ENCODE data around the gene KDM2A.

Gene KDM2A

DNA sequence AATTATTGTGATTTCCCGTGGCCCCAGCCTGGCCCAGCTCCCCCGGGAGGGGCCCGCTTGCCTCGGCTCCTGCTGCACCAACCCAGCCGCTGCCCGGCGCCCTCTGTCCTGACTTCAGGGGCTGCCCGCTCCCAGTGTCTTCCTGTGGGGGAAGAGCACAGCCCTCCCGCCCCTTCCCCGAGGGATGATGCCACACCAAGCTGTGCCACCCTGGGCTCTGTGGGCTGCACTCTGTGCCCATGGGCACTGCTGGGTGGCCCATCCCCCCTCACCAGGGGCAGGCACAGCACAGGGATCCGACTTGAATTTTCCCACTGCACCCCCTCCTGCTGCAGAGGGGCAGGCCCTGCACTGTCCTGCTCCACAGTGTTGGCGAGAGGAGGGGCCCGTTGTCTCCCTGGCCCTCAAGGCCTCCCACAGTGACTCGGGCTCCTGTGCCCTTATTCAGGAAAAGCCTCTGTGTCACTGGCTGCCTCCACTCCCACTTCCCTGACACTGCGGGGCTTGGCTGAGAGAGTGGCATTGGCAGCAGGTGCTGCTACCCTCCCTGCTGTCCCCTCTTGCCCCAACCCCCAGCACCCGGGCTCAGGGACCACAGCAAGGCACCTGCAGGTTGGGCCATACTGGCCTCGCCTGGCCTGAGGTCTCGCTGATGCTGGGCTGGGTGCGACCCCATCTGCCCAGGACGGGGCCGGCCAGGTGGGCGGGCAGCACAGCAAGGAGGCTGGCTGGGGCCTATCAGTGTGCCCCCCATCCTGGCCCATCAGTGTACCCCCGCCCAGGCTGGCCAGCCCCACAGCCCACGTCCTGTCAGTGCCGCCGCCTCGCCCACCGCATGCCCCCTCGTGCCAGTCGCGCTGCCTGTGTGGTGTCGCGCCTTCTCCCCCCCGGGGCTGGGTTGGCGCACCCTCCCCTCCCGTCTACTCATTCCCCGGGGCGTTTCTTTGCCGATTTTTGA is 166.8 kb downstream of the KDM2A start:
- DNase-seq (ENCODE audit: low read depth), result no peak

DNA sequence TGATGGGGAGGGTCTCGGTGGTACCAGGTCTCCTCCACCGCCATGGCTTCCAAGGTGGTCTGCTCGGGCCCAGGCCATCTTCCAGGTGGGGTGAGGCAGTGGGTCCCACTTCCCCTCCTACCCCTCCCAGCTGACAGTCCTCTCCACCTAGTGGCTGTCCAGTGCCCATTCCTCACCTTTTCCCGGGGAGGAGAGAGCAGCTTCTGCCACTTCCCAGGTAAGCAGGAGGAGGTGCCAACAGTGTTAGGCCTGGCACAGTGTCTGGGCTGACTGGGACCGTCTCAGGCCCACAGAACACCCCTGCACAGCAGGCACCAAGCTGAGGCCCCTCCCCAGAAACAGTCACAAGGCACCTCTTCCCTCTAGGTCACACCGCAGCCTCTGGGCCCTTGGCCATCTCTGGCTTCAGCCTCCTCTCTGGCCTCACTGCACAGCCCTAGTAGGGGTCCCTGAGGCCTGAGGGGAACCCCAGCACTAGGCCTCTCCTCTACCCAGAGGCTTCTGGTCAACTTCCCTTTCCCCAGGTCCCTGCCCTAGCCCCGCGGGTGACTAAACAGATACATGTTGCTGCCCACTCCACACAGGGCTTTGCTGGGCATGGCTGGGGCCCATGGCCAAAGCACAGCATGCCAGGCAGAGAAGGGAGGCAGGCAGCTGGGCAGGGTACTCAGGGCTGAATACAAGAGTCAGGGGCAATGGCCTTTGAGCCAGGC is 167.7 kb downstream of the KDM2A start:
- no peak for DNase-seq (ENCODE audit: low read depth)

DNA sequence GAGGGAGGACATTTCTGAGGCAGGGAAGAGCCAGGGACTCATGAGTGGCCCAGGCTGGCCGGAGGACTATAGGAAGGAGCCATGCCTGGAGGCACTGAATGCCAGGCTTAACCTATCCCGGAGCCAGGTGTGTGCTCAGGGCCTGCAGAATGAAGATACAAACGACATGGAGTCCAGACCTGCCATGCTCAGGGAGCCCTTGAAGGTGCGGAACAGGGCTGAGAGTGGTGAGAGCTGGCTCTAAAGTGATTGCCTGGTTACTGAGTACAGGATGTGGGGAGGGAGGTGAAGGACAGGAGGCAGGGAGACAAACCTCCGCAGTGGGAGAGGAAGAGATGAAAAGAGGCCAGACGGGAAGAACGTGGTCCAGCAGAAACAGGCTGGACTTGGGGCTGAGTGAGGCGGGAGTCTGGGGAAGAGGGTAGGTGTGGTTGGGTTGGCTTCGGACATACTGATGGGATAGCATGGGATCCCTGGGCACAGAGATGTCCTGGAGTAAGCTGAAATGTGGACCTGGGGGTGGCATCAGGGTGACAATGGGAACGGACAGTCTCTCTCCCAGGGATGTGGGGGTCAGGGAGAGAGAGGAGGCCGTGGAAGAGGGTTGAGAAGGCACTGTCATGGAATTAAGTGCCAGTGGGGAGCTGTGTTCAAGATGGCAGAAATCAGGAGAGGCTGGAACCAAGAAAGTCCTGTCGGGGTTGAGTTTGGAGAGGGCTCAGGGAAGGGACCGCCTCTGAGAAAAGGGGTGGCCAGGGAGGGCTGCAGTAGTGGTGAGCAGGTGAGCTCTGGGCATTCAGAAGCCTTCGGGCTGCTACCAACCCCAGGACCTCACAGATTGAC is 168.5 kb downstream of the KDM2A start:
- DNase-seq (ENCODE audit: low read depth), result no peak

GRCh38 chr11:67288198-67288451 is 169.1 kb downstream of the KDM2A start:
- no peak for DNase-seq (ENCODE audit: low read depth)

DNA sequence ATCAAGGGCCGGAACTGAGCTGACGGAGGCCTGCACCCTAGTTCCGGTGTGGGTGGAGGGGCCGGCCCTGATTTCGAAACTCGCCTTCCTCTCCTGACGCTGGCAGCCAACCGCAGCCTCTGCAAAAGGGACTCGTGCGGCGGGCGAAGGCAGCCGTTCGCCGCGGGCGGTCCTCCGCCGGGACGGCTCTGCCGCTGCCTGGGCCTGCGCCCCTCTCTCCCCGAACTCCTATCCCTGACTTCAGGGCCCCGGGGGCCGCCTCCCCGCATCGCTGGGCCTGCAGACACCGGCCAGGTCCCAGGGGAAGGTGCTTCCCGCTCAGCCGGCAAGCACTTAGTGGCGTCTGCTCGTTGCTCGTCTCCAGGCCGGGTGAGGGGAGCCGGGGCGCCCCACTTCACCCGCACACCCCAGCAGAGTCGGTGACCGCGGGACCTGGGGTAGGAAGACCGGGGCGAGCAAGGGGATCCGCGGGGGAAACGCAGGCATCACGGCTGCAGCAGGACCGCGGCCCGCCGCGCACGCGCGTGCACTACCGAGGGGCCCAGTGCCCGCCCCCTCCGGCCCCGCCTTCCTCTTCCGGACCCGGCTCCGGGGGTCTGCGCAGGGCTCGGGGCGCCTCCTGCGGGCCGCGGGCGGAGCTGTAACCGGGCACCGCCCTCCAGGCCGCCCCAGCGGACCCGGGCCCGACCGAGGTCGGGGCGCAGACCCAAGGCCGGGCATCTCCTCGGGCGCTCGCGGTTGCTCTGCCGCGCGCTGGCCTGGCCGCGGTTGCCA is 169.6 kb downstream of the KDM2A start:
- peak; percentile 30 for DNase-seq (ENCODE audit: low read depth)

- no peak for DNase-seq (ENCODE audit: low read depth)
Measured at GRCh38 chr11:67289226-67289650, 170.2 kb downstream of the KDM2A start, which contains the start of gene ANKRD13D. TSS of gene ANKRD13D (plus strand) at chr11:67289303. CDS start at chr11:67289461, 158 bp downstream.

- DNase-seq (ENCODE audit: low read depth), result peak; percentile 2
Measured at GRCh38 chr11:67289651-67290479, 170.8 kb downstream of the KDM2A start.

GRCh38 chr11:67290801-67291200 is 171.7 kb downstream of the KDM2A start:
- no peak for DNase-seq (ENCODE audit: low read depth)

GRCh38 chr11:67291481-67292381 is 172.7 kb downstream of the KDM2A start:
- no peak for DNase-seq (ENCODE audit: low read depth)

DNA sequence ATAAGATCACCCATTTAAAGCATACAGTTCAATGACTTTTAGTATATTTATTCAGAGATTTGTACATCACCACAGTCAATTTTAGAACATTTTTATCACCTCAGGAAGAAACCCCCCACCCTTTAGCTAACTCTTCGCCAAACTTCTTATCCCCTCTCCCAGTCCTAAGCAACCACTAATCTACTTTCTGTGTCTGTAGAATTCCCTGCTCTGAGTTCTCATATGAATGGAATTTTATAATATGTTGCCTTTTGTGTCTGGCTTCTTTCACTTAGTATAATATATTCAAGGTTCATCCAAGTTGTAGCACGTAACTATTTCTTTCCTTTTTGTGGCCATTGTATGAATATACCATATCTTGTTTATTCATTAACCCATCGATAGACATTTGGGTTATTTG is 173.6 kb downstream of the KDM2A start:
- no peak for DNase-seq (ENCODE audit: low read depth)

DNA sequence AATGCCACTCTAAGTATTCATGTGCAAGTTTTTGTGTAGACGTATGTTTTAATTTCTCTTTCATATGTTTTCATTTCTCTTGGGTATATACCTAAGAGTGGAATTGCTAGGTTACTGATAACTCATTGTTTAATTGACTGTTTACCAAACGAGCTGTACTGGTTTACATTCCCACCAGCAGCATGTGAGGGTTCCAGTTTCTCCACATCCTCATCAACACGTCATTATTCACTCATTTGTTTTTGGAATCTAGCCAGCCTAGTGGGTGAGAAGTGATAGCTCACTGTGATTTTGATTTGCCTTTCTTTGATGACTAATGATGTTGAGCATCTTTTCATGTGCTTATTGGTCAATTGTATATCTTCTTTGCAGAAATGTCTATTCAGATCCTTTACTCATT is 174.0 kb downstream of the KDM2A start:
- DNase-seq (ENCODE audit: low read depth), result peak; percentile 63

DNA sequence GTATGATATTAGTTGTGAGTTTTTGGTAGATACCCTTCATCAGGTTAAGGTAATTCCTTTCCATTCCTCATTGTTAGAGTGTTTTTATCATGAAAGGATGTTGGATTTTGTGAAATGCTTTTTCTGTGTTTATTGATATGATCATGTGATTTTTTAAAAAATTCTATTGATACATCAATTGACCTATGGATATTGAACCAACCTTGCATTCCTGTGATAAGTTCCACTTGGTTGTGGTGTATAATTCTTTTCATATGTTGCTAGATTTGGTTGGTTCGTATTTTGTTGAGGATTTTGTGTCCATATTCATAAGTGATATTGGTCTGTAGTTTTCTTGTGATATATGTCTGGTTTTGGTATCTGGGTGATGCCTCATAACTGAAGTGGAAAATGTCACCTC is 176.8 kb downstream of the KDM2A start:
- no peak for DNase-seq (ENCODE audit: low read depth)

DNA sequence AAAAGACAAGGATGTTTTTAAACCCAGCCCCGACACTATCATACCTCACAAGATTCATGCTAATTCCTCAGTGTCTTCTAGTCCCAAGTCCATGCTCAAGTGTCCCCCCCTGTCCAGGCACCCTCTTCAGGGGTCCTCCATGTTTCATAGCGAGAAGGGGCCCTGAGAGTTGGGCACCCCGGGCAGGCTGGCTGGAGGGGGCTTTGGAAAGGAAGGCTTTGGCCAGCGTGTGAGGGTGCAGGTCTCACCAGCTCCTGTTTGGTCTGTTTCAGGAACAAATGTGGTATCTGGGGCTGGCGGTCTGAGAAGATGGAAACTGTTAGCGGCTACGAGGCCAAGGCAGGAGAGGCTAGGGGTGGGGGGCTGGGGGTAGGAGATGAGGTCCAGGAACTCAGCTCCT is 179.7 kb downstream of the KDM2A start:
- DNase-seq (ENCODE audit: low read depth), result no peak

GRCh38 chr11:67299471-67300191 is 180.6 kb downstream of the KDM2A start:
- no peak for DNase-seq (ENCODE audit: low read depth)

DNA sequence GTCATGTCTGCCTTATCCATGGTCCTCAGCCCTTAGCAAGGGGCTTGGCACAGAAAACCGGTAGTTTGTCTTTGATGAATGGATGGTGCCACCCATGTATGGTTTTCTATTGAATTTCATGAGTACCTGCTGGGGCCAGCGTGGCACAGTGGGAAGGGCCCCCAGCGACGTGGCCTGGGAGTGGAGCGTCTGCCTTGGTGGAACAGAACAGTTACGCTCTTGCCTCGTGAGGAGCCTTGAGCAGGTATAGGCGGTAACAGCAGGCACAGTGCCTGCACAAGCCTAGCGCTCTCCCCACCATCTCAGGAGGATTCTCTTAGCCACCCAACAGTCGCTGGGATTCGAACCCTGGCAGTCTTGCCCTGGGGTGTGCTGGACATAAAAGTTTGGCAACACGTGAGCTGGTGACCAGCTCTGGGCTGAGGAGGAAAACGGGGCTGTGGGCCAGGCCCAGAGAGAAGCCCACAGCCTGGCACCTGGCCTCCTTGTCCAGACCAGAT is 181.2 kb downstream of the KDM2A start:
- DNase-seq (ENCODE audit: low read depth), result no peak

DNA sequence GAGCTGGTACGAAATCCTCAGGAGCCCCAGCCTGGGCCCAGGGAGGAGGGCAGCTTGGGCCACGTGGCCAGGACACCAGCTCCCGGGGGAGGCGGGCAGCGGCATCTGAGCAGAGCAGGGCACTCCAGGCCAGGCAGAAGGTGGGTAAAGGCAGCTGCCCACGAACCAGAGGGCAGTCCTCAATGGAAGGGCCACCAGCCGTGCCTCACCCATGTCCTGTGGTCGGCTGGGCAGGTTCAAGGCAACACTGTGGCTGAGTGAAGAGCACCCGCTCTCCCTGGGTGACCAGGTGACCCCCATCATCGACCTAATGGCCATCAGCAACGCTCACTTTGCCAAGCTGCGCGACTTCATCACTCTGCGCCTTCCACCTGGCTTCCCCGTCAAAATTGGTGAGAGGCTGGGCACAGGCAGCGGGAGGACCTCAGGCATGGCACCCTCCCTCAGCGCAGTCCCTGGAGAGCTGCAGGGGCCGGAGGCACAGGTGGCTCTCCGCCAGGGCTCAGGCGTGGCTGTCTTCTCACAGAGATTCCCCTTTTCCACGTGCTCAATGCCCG is 181.8 kb downstream of the KDM2A start:
- DNase-seq (ENCODE audit: low read depth), result no peak

DNA sequence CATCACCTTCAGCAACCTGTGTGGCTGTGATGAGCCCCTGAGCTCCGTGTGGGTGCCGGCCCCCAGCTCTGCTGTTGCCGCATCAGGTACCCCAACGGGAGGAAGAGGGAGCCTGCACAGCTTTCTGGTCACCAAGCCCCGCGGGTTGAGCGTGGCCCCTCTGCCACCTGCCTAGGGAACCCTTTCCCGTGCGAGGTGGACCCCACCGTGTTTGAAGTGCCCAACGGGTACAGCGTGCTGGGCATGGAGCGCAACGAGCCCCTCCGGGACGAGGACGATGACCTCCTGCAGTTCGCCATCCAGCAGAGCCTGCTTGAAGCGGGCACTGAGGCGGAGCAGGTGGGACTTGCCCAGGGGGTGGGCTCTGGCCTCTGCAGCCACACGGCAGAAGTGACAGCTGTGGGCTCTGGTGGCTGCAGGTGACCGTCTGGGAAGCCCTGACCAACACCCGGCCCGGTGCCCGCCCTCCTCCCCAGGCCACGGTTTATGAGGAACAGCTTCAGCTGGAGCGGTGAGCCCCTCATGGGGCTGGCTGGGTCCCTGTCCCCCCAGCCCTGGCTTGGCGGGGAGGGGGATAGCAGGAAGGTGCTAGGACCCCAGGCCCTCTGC is 182.4 kb downstream of the KDM2A start:
- DNase-seq (ENCODE audit: low read depth), result no peak

DNA sequence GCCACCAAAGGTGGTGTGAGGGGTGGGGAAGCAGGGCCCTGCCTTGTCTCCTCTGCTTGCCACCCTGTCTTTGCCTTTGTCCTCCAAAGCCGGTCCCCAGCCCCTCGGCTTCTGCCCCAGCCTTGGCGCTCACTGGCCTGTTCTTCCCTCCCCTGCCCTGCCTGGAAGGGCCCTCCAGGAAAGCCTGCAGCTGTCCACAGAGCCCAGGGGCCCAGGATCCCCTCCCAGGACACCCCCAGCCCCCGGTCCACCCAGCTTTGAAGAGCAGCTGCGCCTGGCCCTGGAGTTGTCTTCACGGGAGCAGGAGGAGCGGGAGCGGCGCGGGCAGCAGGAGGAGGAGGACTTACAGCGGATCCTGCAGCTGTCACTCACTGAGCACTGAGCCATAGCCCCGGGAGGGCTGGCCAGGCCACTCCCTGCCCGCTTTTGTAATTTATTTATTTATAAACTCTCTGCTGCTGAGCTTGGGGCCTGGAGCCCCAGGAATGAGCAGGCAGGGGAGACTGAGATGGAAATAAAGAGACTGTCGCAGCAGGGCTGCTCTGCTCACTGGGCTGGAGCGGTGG is 183.0 kb downstream of the KDM2A start:
- no peak for DNase-seq (ENCODE audit: low read depth)
